ENCODE data around the gene CTNNAL1. TPM values are rescaled to one million over a fixed set of nuclear protein-coding genes. Genes with fewer than 3 reads are reported as not detected.

Gene CTNNAL1
- total and polyA plus RNA-seq, 2 of the 8 experiments (the other 6 are each of a cell fraction or from before 2014, with no cell fraction given), result 23.2 to 66.1 TPM

DNA sequence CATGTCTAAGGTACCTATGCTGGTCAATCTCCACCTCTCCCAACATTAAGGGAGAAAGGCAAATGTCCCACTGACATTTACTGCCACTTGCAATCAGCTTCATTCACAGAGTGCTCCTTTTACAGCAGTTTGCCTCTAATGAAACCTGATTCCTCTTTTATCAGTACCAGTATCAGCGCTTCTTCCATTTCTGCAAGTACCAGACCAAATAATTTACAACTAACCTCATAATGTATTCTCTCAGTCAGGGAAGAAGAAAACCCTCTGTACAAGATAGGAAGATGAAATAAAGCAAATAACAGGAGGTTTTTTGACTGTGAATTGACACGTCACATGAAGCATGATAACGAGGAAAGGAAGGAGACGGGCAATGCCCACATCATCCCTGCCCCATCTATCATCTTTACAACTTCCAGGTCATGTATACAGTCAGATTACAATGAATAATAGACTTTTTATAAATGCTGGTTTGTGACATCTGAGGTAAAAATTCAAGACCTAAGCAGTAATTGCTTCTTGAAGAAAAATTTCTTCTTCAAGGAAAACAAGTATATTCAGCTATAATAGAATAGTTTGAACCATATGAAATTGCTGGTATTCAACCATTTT, 57.2 kb downstream of the CTNNAL1 start:
- no peak overlapping the region for H4K91ac ChIP-seq (replicated peaks; ENCODE audit: insufficient read length, low read length)
- H3K4me2 ChIP-seq (ENCODE audit: insufficient read depth in 1 of 2, low read depth in 2 of 2, low read length in 2 of 2), result no peak overlapping the region
- H3K23ac ChIP-seq (ENCODE audit: insufficient read length), result no peak overlapping the region
- no peaks in the 10 kb centered on the region for H3K79me2 ChIP-seq (ENCODE audit: control insufficient read depth in 1 of 2, insufficient read depth in 2 of 2, low read length in 2 of 2)
- H3K27ac ChIP-seq (ENCODE audit: low read depth, low read length), result no peak overlapping the region
- no peak overlapping the region for H4K5ac ChIP-seq (ENCODE audit: insufficient read length, low read depth, low read length)
- H3K9me3 ChIP-seq (ENCODE audit: insufficient read depth in 2 of 2, low read depth in 1 of 2, low read length in 1 of 2), result no peaks in the 10 kb centered on the region
- H2BK12ac ChIP-seq (ENCODE audit: low read depth, low read length), result no peak overlapping the region
- H2AK5ac ChIP-seq (ENCODE audit: low read depth, low read length), result no peak overlapping the region
- no peak overlapping the region for H2BK5ac ChIP-seq (ENCODE audit: low read depth, low read length)
- H3K4me1 ChIP-seq (replicated peaks in 1 of 4; ENCODE audit: control insufficient read depth in 3 of 4, insufficient read depth in 4 of 4, low read length in 3 of 4), result no peaks in the 10 kb centered on the region
- H3K23me2 ChIP-seq (ENCODE audit: low read depth, low read length), result no peaks in the 10 kb centered on the region
- no peak overlapping the region for H2AFZ ChIP-seq (ENCODE audit: low read length)
- no peak overlapping the region for H3K56ac ChIP-seq (replicated peaks; ENCODE audit: insufficient read length, low read depth, low read length)
- no peak overlapping the region for H2BK120ac ChIP-seq (replicated peaks; ENCODE audit: low read depth, low read length)
- no peak for DNase-seq (ENCODE audit: low read depth in 1 of 2, low spot score in 2 of 2)
- H3K9ac ChIP-seq (replicated peaks in 1 of 4; ENCODE audit: extremely low read depth in 1 of 4, low read depth in 3 of 4, low read length in 3 of 4), result no peak overlapping the region
- no peak overlapping the region for H3K18ac ChIP-seq (ENCODE audit: extremely low read depth, low read length)
- FAIRE-seq, result no peak
- H3K14ac ChIP-seq (ENCODE audit: insufficient read length), result no peak overlapping the region
- WGBS, 2 experiments (ENCODE audit: extremely low coverage in 1 of 2, insufficient coverage in 1 of 2, insufficient read length in 1 of 2, insufficient replicate concordance in 2 of 2, low coverage in 1 of 2, low lambda C conversion rate in 2 of 2, missing lambda C conversion rate in 1 of 2), result 85% methylated on average over 4 of the region's 4 CpGs; no CpG with 5 or more reads in 1 of the 2 experiments
- POLR2A ChIA-PET (ENCODE audit: partially characterized antibody), result no interaction called here
- no peaks in the 10 kb centered on the region for H3K27me3 ChIP-seq (replicated peaks in 1 of 4; ENCODE audit: control insufficient read depth in 3 of 4, extremely low read depth in 1 of 4, insufficient read depth in 3 of 4, low read length in 3 of 4)
- H4K8ac ChIP-seq (ENCODE audit: extremely low read depth, insufficient read depth, low read length), result no peak overlapping the region
- no peaks in the 10 kb centered on the region for H4K20me1 ChIP-seq (replicated peaks in 1 of 2; ENCODE audit: control insufficient read depth in 1 of 2, insufficient read depth in 2 of 2, low read length in 2 of 2)
- CTCF ChIA-PET (ENCODE audit: partially characterized antibody), result interaction anchor here (0.8 kb wide), 1 partner anchor 9 kb away, joined by 3 read pairs; no protein-coding TSS in a partner anchor
- H3K36me3 ChIP-seq (ENCODE audit: control insufficient read depth in 2 of 4, insufficient read depth in 4 of 4, low read length in 3 of 4), result peaks cover 0 to 4% (median 0%) of the 10 kb centered on the region in 4 experiments; a peak in 3 of 8 replicates
- H2BK15ac ChIP-seq (ENCODE audit: low read length), result no peak overlapping the region
- no peak overlapping the region for H3K4me3 ChIP-seq (ENCODE audit: extremely low read depth in 1 of 4, insufficient read depth in 2 of 4, low read depth in 3 of 4, low read length in 4 of 4)
- H2BK20ac ChIP-seq (ENCODE audit: low read length), result no peak overlapping the region
- no peaks in the 10 kb centered on the region for H3K79me1 ChIP-seq (ENCODE audit: low read depth, low read length)
- H3K4ac ChIP-seq (replicated peaks; ENCODE audit: insufficient read length, low read depth, low read length), result no peak overlapping the region
- TF ChIP-seq CEBPB (IDR thresholded peaks at IDR 0.05; ENCODE audit: low read depth, low read length) (no peak), CHD2 (IDR thresholded peaks at IDR 0.05; ENCODE audit: low read length) (no peak), KDM1A (IDR thresholded peaks at IDR 0.05; ENCODE audit: borderline replicate concordance, low read length) (no peak), CBX8 (IDR thresholded peaks at IDR 0.05; ENCODE audit: borderline replicate concordance, low read depth, low read length) (no peak), SP4 (IDR thresholded peaks at IDR 0.05; ENCODE audit: low read length) (no peak), SIRT6 (IDR thresholded peaks at IDR 0.05; ENCODE audit: low read length) (no peak), RNF2 (IDR thresholded peaks at IDR 0.05; ENCODE audit: borderline replicate concordance, low read depth, low read length, missing control alignments, poor library complexity, severe bottlenecking) (no peak), ZNF274 (IDR thresholded peaks at IDR 0.05; ENCODE audit: borderline replicate concordance, extremely low read depth, low read length) (no peak)
- TF ChIP-seq, protein P1, sequence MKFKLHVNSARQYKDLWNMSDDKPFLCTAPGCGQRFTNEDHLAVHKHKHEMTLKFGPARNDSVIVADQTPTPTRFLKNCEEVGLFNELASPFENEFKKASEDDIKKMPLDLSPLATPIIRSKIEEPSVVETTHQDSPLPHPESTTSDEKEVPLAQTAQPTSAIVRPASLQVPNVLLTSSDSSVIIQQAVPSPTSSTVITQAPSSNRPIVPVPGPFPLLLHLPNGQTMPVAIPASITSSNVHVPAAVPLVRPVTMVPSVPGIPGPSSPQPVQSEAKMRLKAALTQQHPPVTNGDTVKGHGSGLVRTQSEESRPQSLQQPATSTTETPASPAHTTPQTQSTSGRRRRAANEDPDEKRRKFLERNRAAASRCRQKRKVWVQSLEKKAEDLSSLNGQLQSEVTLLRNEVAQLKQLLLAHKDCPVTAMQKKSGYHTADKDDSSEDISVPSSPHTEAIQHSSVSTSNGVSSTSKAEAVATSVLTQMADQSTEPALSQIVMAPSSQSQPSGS (IDR thresholded peaks at IDR 0.05; ENCODE audit: low read length), result no peak
- TF ChIP-seq, protein P2, sequence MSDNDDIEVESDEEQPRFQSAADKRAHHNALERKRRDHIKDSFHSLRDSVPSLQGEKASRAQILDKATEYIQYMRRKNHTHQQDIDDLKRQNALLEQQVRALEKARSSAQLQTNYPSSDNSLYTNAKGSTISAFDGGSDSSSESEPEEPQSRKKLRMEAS (IDR thresholded peaks at IDR 0.05), result no peak
- TF ChIP-seq, protein P3, sequence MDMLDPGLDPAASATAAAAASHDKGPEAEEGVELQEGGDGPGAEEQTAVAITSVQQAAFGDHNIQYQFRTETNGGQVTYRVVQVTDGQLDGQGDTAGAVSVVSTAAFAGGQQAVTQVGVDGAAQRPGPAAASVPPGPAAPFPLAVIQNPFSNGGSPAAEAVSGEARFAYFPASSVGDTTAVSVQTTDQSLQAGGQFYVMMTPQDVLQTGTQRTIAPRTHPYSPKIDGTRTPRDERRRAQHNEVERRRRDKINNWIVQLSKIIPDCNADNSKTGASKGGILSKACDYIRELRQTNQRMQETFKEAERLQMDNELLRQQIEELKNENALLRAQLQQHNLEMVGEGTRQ (IDR thresholded peaks at IDR 0.05; ENCODE audit: low read length), result no peak
